ENCODE data around the gene TUBB2B.

TUBB2B gene

GRCh38 chr6:3252861-3253596, 25.6 kb upstream of the TUBB2B start:
- no peak overlapping the region for H3K27ac ChIP-seq
- no peaks in the 10 kb centered on the region for H3K27me3 ChIP-seq (replicated peaks)
- DNase-seq = no peak
- H3K36me3 ChIP-seq (replicated peaks) = no peaks in the 10 kb centered on the region
- in situ Hi-C loops (cut with HindIII; ENCODE audit: low pct_ligation_motif_present, low sequenced_read_pairs) = no loop called here
- H3K4me3 ChIP-seq (ENCODE audit: low read depth, low read length) = no peak overlapping the region
- TF ChIP-seq CTCF (IDR thresholded peaks at IDR 0.05; ENCODE audit: low read depth, low read length, missing control alignments) = no peak

- DNase-seq = no peak
- no peak for TF ChIP-seq CTCF (IDR thresholded peaks at IDR 0.05; ENCODE audit: low read depth, low read length, missing control alignments)
- H3K36me3 ChIP-seq (replicated peaks) = no peaks in the 10 kb centered on the region
- no peak overlapping the region for H3K27ac ChIP-seq
- no peaks in the 10 kb centered on the region for H3K27me3 ChIP-seq (replicated peaks)
- in situ Hi-C loops (cut with HindIII; ENCODE audit: low pct_ligation_motif_present, low sequenced_read_pairs) = no loop called here
- no peak overlapping the region for H3K4me3 ChIP-seq (ENCODE audit: low read depth, low read length)
Measured at GRCh38 chr6:3252369-3252768, 24.9 kb upstream of the TUBB2B start.

- no peaks in the 10 kb centered on the region for H3K27me3 ChIP-seq (replicated peaks)
- DNase-seq = peak; percentile 75
- peak overlapping the region; percentile 12 for H3K4me3 ChIP-seq (ENCODE audit: low read depth, low read length)
- no peak overlapping the region for H3K27ac ChIP-seq
- TF ChIP-seq CTCF (IDR thresholded peaks at IDR 0.05; ENCODE audit: low read depth, low read length, missing control alignments) = peak; percentile 98
- no peaks in the 10 kb centered on the region for H3K36me3 ChIP-seq (replicated peaks)
- in situ Hi-C loops (cut with HindIII; ENCODE audit: low pct_ligation_motif_present, low sequenced_read_pairs) = no loop called here
Measured at GRCh38 chr6:3251462-3252314, 24.2 kb upstream of the TUBB2B start.

- no peak overlapping the region for H3K4me3 ChIP-seq (ENCODE audit: low read depth, low read length)
- H3K36me3 ChIP-seq (replicated peaks) = no peaks in the 10 kb centered on the region
- no peaks in the 10 kb centered on the region for H3K27me3 ChIP-seq (replicated peaks)
- no peak for DNase-seq
- TF ChIP-seq CTCF (IDR thresholded peaks at IDR 0.05; ENCODE audit: low read depth, low read length, missing control alignments) = no peak
- in situ Hi-C loops (cut with HindIII; ENCODE audit: low pct_ligation_motif_present, low sequenced_read_pairs) = no loop called here
- no peak overlapping the region for H3K27ac ChIP-seq
Measured at GRCh38 chr6:3250231-3250675, 22.8 kb upstream of the TUBB2B start.

- no peaks in the 10 kb centered on the region for H3K36me3 ChIP-seq (replicated peaks)
- H3K4me3 ChIP-seq (ENCODE audit: low read depth, low read length) = no peak overlapping the region
- DNase-seq = no peak
- H3K27ac ChIP-seq = no peak overlapping the region
- no peaks in the 10 kb centered on the region for H3K27me3 ChIP-seq (replicated peaks)
- in situ Hi-C loops (cut with HindIII; ENCODE audit: low pct_ligation_motif_present, low sequenced_read_pairs) = no loop called here
- TF ChIP-seq CTCF (IDR thresholded peaks at IDR 0.05; ENCODE audit: low read depth, low read length, missing control alignments) = no peak
Measured at GRCh38 chr6:3249821-3250220, 22.4 kb upstream of the TUBB2B start.
